Epithelial cell of prostate (primary cell): ENCODE measurements around the gene CAMSAP1.

Experiments
- DNase-seq: peaks from one replicate; pipeline ENCODE4 v3.0.0-alpha.2; 2011; ENCODE audit warnings: low read depth, low spot score
- H3K27ac ChIP-seq: fragments of 450-650 bp; 2 replicates; pipeline ENCODE4 v1.5.1; 2017; ENCODE audit warnings: mild to moderate bottlenecking

Gene CAMSAP1

DNA sequence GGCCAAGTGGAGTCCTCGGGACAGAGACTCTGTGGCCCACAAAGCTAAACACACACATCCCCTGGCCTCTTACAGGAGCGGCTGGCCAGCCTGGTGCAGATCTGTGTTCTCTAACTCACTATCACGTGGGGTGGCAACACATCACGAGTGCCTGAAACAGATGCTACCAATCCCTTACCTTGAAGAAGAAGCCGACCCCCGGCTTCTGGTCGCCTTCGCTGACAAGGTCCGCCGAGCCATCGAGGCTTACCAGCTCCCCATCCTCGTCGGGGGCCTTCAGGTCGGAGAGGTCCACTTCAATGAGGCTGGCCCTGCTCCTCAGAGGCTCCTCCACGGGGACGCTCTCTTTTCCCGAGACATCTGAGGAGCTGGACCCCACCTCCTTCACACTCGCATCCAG is 86.7 kb downstream of the CAMSAP1 start:
- no peak for DNase-seq
- H3K27ac ChIP-seq = no peak overlapping the region

- no peak for DNase-seq
- no peak overlapping the region for H3K27ac ChIP-seq
Measured at GRCh38 chr9:135819905-135820304, 87.4 kb downstream of the CAMSAP1 start.

DNA sequence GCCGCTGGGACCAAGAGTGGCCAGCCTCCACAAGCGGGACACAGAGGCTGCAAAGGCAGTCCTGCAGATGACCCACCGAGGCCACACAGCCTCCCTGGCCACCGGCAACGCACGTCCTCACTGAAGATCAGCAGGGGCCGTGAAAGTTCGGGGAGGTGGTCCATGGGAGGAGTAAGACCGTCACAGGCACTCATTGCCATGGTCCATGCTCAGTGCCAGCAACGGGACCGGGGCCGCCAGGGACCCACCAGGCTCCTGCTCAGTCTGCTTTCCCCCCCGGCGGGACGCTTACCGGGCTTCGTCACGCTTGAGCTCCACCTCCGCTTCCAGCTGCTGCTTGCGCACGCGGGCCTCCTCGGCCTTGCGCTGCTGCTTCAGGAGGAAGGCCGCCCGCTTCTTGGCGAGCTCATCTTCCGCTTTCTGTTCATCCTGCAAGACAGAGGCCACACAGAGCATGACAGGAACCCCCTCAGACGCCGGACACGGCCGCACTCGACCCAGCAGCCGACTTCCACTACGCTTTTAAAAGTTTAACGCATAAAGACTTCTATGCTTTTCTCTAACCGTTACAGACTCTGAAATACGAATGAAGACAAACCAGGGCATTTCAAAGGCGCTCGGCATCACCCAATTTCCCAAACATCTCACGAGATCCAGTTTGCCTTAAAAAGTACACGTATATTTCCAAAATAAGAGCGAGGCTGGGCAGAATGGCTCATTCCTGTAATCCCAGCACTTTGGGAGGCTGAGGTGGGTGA is 88.4 kb downstream of the CAMSAP1 start:
- no peak overlapping the region for H3K27ac ChIP-seq
- no peak for DNase-seq

DNA sequence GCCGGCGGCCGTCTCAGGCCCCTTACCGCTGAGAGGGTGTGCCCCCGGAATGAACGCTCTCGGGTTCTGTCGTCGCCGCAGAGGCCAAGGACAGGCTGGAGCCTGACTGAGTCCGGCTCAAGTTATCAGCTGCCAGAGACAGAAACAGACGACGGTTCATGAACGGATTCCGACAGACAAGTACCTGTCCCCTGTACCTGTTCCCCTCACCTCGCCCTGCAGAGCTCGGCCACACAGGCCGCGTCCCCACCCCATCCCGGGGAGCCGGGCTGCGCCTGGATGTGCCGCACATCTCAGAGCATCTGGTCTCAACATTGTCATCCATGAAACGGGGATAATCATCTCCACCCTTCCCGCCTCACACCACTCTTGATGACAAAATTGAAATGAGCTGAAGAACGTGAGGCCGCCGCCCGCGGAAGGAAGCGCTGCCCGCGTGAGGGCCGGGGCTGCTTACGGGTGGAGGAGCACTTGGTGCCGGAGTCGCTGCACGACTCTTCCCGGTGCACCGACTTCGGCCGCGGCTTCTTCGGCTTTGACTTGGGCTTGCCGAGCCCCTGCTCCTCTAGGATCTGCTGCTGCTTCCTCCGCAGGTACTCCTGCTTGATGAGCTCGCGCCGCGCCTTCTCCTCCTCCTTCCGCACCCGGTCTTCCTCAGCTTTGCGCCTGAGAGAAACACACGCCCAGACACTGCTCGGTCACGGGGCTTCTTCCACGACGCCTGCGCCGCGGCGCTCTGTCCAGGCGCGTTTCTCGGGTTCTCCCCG is 89.2 kb downstream of the CAMSAP1 start:
- no peak overlapping the region for H3K27ac ChIP-seq
- DNase-seq = no peak

DNA sequence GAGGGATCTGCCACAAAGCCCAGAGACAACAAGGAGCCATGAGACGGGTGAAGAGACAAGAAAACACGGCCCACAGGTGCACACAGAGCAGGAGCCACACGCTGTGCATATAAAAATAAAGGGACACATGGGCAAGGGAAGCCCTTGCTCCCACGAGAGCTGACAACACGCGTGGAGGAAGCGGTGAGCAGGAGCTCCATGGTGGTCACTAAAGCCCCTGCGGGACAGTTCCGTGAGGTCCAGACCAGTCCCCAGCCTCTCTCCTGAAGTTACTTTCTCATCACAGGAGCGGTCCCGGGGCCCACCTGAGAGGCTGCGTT is 90.7 kb downstream of the CAMSAP1 start:
- DNase-seq = no peak
- no peak overlapping the region for H3K27ac ChIP-seq

DNA sequence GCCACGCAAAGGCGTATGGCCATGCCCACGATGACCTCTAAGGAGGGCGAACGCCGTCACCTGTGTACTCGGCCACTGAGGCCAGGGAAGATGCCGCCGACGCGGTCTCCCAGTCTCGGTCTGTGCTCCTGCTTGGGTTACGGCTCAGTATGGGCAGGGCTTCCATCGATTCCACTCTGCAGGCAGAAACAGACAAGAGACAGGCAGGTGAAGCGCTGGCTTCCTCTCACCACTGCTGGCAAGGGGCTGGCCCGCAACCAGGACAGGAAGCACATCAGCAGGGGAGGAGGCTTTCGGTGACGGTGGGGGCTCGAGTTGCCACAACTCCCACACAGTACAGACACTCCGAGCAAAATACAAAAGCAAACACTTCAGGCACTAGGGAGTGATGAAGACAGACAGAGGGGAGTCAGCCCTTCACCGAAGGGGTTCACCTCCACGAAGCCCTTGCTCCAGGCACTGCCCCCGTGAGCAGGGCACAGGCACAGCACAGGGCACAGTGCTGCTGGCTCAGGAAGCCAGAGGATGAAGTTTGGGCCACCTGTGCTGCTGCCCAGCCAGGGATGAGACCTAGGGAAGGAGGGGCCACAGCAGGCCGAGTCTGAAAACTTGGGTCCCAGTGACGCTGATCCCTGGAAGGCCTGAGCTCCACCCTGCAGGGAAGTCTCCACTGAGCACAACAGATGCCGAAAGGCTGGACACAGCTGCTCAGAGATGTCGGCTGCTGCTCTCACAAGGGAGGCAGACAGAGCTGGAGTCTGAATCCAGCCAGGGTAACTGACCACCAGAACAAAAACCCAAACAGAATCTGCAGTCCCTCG is 91.3 kb downstream of the CAMSAP1 start:
- no peak for DNase-seq
- no peak overlapping the region for H3K27ac ChIP-seq

GRCh38 chr9:135815413-135815812 is 91.9 kb downstream of the CAMSAP1 start:
- H3K27ac ChIP-seq = no peak overlapping the region
- no peak for DNase-seq

DNA sequence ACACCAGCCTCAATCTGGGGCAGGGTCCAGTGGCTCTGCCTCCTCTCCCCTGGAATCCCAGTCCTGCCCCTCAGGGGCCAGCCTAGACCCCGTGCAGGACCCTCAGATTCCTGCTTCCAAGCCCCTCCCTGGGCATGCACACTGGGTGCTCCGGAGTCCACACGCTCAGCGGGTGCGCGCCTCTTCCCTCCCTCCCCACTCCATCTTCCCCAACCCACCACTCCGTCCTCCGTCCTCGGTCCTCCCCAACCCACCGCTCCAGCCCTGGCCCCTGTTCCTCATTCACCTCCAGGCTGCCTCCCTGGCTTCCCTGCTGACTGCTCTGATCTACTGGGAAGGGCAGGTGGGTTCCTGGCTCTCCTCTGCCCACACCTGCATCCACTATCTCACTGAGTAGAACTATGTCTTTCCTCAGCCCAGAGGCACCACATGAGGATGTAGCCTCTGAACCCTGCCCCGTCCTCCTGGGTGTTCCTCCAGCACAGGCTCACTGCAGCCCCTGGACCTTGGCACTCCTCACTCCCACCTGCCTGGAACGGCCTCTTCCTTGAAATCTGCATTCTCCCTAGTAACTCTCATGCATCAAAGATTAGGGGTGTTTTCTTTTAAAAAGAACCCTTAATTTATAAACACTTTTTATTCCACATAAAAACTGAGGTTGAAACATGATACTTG is 92.8 kb downstream of the CAMSAP1 start:
- no peak overlapping the region for H3K27ac ChIP-seq
- no peak for DNase-seq

DNA sequence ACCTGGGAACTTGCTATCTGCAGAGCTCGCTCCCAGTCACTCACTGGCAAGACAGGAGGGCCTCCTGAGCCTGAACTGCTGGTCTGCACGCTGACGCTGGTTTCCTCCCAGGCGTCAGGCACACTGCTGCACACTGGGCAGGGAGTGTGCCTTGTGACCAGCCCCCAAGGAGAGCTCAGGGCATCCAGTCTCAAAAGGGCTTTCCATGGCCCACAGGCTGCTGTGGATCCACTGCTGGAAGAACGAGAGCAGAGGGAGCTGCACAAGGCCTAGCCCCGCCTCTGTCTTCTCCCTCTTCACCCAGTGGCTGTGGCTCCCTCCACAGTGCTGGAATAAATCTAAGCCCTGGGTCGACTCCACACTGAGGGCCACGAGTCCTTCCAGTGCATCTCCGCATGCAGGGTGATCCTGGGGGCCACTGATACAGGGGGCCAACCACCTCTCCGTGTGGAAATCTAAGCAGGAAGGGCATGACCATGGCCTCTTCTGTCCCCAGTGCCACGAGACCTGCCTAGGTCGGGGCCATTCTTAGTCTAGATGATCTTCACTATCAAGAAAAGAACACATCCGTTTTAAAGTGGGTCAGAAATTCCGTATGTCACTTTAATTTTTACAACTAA is 93.6 kb downstream of the CAMSAP1 start:
- no peak overlapping the region for H3K27ac ChIP-seq
- no peak for DNase-seq

GRCh38 chr9:135812961-135813360 is 94.4 kb downstream of the CAMSAP1 start:
- no peak for DNase-seq
- H3K27ac ChIP-seq = no peak overlapping the region

GRCh38 chr9:135811801-135812200 is 95.5 kb downstream of the CAMSAP1 start:
- no peak overlapping the region for H3K27ac ChIP-seq
- DNase-seq = no peak

- DNase-seq = no peak
- H3K27ac ChIP-seq = no peak overlapping the region
Measured at GRCh38 chr9:135810806-135811575, 96.4 kb downstream of the CAMSAP1 start.

DNA sequence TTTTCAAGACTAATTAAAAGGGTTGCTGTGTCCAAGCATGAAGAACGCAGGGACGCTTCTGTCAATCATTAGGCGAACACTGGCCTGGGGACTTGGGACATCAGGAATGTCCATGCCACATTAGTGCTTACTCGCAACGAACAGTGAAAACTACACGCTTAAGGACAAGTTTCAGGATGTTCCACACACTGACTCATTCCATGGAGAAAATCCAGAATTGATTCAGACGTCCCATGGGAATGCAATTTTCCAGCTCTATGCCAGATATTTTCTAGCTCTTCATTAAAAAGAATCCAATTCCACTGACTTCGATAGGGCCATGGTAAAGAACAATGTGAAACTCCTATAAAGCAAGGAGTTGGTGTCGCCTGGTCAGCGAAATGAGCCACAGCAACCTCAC is 98.2 kb downstream of the CAMSAP1 start:
- H3K27ac ChIP-seq = no peak overlapping the region
- no peak for DNase-seq

- no peak for DNase-seq
- H3K27ac ChIP-seq = no peak overlapping the region
Measured at GRCh38 chr9:135805422-135806022, 101.8 kb downstream of the CAMSAP1 start.

DNA sequence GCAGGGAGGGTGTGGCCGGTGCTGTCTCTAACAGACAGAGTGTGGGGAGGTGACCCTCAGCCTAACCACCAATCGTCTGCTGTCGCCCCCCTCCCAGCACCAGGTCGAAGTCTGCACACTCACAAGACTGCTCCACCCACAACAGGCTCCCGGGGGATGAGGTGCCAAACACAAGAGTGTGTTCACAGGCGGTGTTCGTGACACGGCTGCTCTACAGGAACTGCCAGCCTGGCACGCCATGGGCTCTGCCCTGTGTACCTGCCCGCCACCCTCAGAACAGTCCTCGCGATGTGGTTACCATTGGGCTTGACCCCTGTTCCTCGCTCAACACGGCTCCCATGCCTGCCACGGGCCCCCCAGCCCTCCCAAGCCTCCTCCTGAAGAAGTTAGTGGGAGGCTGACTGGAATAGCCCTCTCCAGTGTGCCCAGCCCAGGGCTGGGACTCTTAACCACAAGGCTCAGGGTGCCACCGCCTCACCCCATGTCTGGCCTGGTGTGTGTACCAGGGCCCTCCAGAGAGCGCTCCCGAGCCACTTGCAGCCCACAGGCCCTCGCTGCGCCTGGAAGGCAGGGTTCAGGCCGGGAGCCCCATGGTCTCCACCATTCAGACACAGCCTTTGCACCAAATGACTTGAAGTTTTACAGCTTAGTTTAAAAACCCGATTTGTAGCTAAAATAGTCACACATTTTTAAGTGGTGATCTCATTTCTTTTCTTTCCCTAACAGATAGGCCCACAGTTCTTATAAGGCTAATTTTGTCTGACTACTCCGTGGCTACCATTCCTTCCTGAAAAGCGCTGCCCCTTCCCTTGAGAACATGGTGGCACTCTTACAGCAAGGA is 102.5 kb downstream of the CAMSAP1 start:
- no peak overlapping the region for H3K27ac ChIP-seq
- no peak for DNase-seq

GRCh38 chr9:135803441-135803840 is 103.9 kb downstream of the CAMSAP1 start:
- DNase-seq = no peak
- no peak overlapping the region for H3K27ac ChIP-seq

DNA sequence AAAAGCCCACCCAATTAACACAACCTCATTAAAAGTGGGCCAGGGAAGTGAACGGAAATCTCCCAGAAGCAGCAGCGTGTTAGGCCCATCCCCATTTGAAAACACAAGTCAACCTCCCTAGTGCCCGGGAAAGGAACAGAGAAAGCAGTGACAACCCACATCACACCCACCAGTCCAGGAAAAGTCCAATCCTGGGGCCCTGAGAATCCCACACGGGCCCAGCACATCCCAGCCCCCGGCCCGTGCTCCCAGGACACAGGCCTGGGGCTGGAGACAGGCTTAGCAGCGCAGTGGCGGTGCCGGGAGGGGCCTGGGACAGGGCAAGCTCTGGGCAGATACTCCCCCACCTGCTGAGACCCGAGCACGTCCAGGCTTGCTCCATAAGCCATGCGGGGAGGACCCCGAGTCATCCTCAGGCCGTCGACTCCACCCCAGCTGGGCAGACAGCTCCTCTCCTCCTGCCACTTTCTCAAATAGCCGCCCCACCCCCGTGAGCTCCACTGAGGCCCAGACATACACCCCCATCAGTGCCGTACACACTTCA is 104.4 kb downstream of the CAMSAP1 start:
- H3K27ac ChIP-seq = no peak overlapping the region
- DNase-seq = no peak

- no peak overlapping the region for H3K27ac ChIP-seq
- DNase-seq = no peak
Measured at GRCh38 chr9:135801070-135801469, 106.3 kb downstream of the CAMSAP1 start.
